NCI-H1105 (cell line): Measurements from ENCODE around the gene COLQ.
"Not testable (repeated sequence)": the region's sequence is repeated elsewhere in the genome, so short reads cannot be mapped to it uniquely, and the experiment has no call there.

Experiments
- DNase-seq: peaks from one replicate; lab custom pipeline; 2025; lab: John Stamatoyannopoulos, UW

The COLQ gene

GRCh38 chr3:15490158-15490557 lies 31.3 kb downstream of the COLQ start:
- no peak for DNase-seq

- no peak for DNase-seq
These were observed 33.5 kb downstream of the COLQ start for GRCh38 chr3:15488002-15488401.

- DNase-seq = no peak
These were observed 34.5 kb downstream of the COLQ start for GRCh38 chr3:15486979-15487378.

- no peak for DNase-seq
These were observed 35.5 kb downstream of the COLQ start for GRCh38 chr3:15486020-15486419.

- DNase-seq = not testable (repeated sequence)
These were observed 37.0 kb downstream of the COLQ start for GRCh38 chr3:15484551-15484950.

GRCh38 chr3:15479400-15480224 lies 41.9 kb downstream of the COLQ start:
- no peak for DNase-seq

- DNase-seq = no peak
These were observed 42.9 kb downstream of the COLQ start for GRCh38 chr3:15478640-15478979.

- DNase-seq = no peak
These were observed 43.4 kb downstream of the COLQ start for GRCh38 chr3:15477951-15478639.

GRCh38 chr3:15476378-15476777 lies 45.1 kb downstream of the COLQ start:
- DNase-seq = no peak

GRCh38 chr3:15475161-15475560 lies 46.3 kb downstream of the COLQ start:
- DNase-seq = no peak

GRCh38 chr3:15471861-15472260 lies 49.6 kb downstream of the COLQ start:
- DNase-seq = no peak

- no peak for DNase-seq
These were observed 50.7 kb downstream of the COLQ start for GRCh38 chr3:15470849-15471248.

- no peak for DNase-seq
These were observed 51.2 kb downstream of the COLQ start for GRCh38 chr3:15470261-15470660.

- no peak for DNase-seq
These were observed 54.0 kb downstream of the COLQ start for GRCh38 chr3:15467227-15468181.

GRCh38 chr3:15465876-15466585 lies 55.5 kb downstream of the COLQ start:
- no peak for DNase-seq

GRCh38 chr3:15462451-15462850 lies 59.1 kb downstream of the COLQ start:
- DNase-seq = no peak

- no peak for DNase-seq
These were observed 60.5 kb downstream of the COLQ start for GRCh38 chr3:15460891-15461531.

- DNase-seq = no peak
These were observed 63.2 kb downstream of the COLQ start for GRCh38 chr3:15458212-15458780.

- DNase-seq = not testable (repeated sequence)
These were observed 64.6 kb downstream of the COLQ start for GRCh38 chr3:15456915-15457314.

GRCh38 chr3:15456321-15456720 lies 65.2 kb downstream of the COLQ start:
- DNase-seq = no peak

- no peak for DNase-seq
These were observed 65.8 kb downstream of the COLQ start for GRCh38 chr3:15455756-15456155.
